HepG2 (cell line): ENCODE measurements around the gene SRP19. TPM values are rescaled to one million over a fixed set of nuclear protein-coding genes. Genes with fewer than 3 reads are reported as not detected.

Experiments
- ATAC-seq: fragments of 200-7000 bp; cut with Tn5 transposase; 3 replicates; pipeline ENCODE4 v1.9.1; 2020; ENCODE audit warnings: mild to moderate bottlenecking, moderate library complexity
- BruUV-seq: library from RNA; stranded (reverse); fragments of 400-500 nt; replicated peaks from 2 replicates; lab custom pipeline; 2021; lab: Mats Ljungman, UMichigan
- CTCF ChIA-PET: fragments of 300-600 bp; formaldehyde crosslinking; extraction: SDS; loops from one replicate; lab custom pipeline; 2021; ENCODE audit warnings: low total read pairs, inconsistent platforms, low intra/inter-chr PET ratio; lab: Yijun Ruan, JAX
- POLR2A ChIA-PET: fragments of 350-600 bp; sonication (Branson Sonifier 250); formaldehyde crosslinking; loops from one replicate; lab custom pipeline; 2020; ENCODE audit warnings: antibody characterized with exemption, inconsistent platforms; lab: Yijun Ruan, JAX
- DNase-seq: peaks from one replicate; pipeline ENCODE4 v3.0.0-alpha.2; 2015; ENCODE audit warnings: low spot score
- FAIRE-seq: peaks from 3 replicates; lab custom pipeline; 2011; peaks lifted over from hg19 to GRCh38; lab: Jason Lieb, UNC
- H2AFZ ChIP-seq: one replicate; pipeline ENCODE4 v1.6.1; 2011; ENCODE audit warnings: low read length, inconsistent platforms
- H3K27ac ChIP-seq: fragments of 300-600 bp; 3 replicates; pipeline ENCODE4 v1.8.0; 2011; ENCODE audit warnings: mixed run types, mild to moderate bottlenecking, mixed read lengths, low read length, inconsistent platforms; ENCODE audit not compliant: insufficient read depth; ENCODE audit errors: extremely low read length
- H3K27me3 ChIP-seq, 2 experiments: fragments of 200-600 bp in 1 of 2; 2 replicates in 1 of 2; 3 replicates in 1 of 2; pipeline versions ENCODE4 v1.6.0 to v1.8.0; 2011; ENCODE audit warnings: low read length in 2 of 2, mild to moderate bottlenecking in 2 of 2, moderate library complexity in 2 of 2, inconsistent platforms in 1 of 2; ENCODE audit not compliant: insufficient read depth in 2 of 2, control insufficient read depth in 1 of 2
- H3K36me3 ChIP-seq, 2 experiments: fragments of 200-600 bp in 1 of 2; replicated peaks in 1 of 2; 2 replicates in 1 of 2; 3 replicates in 1 of 2; pipeline versions ENCODE4 v1.5.1 to v1.8.0; 2011; ENCODE audit warnings: low read length in 2 of 2, inconsistent platforms in 1 of 2; ENCODE audit not compliant: insufficient read depth in 2 of 2, control insufficient read depth in 1 of 2
- H3K4me1 ChIP-seq: 2 replicates; pipeline ENCODE4 v1.5.1; 2012; ENCODE audit warnings: low read length, inconsistent platforms; ENCODE audit not compliant: insufficient read depth
- H3K4me2 ChIP-seq: 2 replicates; pipeline ENCODE4 v1.6.0; 2011; ENCODE audit warnings: low read depth, low read length, inconsistent platforms
- H3K4me3 ChIP-seq, 3 experiments: fragments of 200-600 bp in 1 of 3; sonication (generic), shearing (Covaris generic) in 1 of 3; replicated peaks in 1 of 3; 2 replicates each; pipeline ENCODE4 v1.5.1; 2011 to 2016; ENCODE audit warnings: low read length in 3 of 3, inconsistent platforms in 2 of 3, low read depth in 2 of 3, mild to moderate bottlenecking in 2 of 3, control low read depth in 1 of 3, mixed read lengths in 1 of 3; ENCODE audit not compliant: insufficient read depth in 1 of 3
- H3K79me2 ChIP-seq: one replicate; pipeline ENCODE4 v1.6.1; 2011; ENCODE audit warnings: low read length, inconsistent platforms; ENCODE audit not compliant: insufficient read depth
- H3K9ac ChIP-seq: 2 replicates; pipeline ENCODE4 v1.6.0; 2011; ENCODE audit warnings: mild to moderate bottlenecking, low read depth, low read length, inconsistent platforms; ENCODE audit not compliant: insufficient read depth
- H3K9me3 ChIP-seq: 2 replicates; pipeline ENCODE4 v1.5.1; 2012; ENCODE audit warnings: mild to moderate bottlenecking, low read length
- H4K20me1 ChIP-seq: 2 replicates; pipeline ENCODE4 v1.6.0; 2011; ENCODE audit warnings: inconsistent platforms, mild to moderate bottlenecking, low read length, moderate library complexity; ENCODE audit not compliant: insufficient read depth
- BORCS8-MEF2B ChIP-seq: sonication (generic); formaldehyde crosslinking; IDR thresholded peaks from 2 replicates; pipeline ENCODE4 v1.8.0; 2022; ENCODE audit warnings: mild to moderate bottlenecking, missing genetic modification reagents
- CHD2 ChIP-seq: IDR thresholded peaks from 2 replicates; pipeline ENCODE4 v1.6.1; 2011; ENCODE audit warnings: low read depth, low read length, improper control_type of control experiment
- KLF12 ChIP-seq: sonication (generic); formaldehyde crosslinking; IDR thresholded peaks from 2 replicates; pipeline ENCODE4 v1.4.0; 2020; ENCODE audit warnings: missing genetic modification reagents, borderline replicate concordance
- NCOA2 ChIP-seq: sonication (generic); formaldehyde crosslinking; IDR thresholded peaks from 2 replicates; pipeline ENCODE4 v1.8.0; 2022; ENCODE audit warnings: inconsistent platforms
- POLR2AphosphoS2 ChIP-seq: IDR thresholded peaks from 2 replicates; pipeline ENCODE4 v1.6.1; 2011; ENCODE audit warnings: low read depth, low read length, improper control_type of control experiment
- PRDM10 ChIP-seq: sonication (generic); formaldehyde crosslinking; IDR thresholded peaks from 2 replicates; pipeline ENCODE4 v1.4.0; 2020; ENCODE audit warnings: low read depth, missing genetic modification reagents
- RFX1 ChIP-seq: fragments of 450-650 bp; IDR thresholded peaks from 2 replicates; pipeline ENCODE4 v1.6.1; 2017
- SMYD3 ChIP-seq: sonication (generic); formaldehyde crosslinking; IDR thresholded peaks from 2 replicates; pipeline ENCODE4 v1.8.1; 2023; ENCODE audit warnings: mild to moderate bottlenecking, missing genetic modification reagents
- ZFP36 ChIP-seq: fragments of 150-350 bp; IDR thresholded peaks from 2 replicates; pipeline ENCODE4 v1.6.1; 2018; ENCODE audit warnings: borderline replicate concordance, low read length, low read depth; ENCODE audit not compliant: partially characterized antibody
- ZNF12 ChIP-seq: sonication (generic); formaldehyde crosslinking; IDR thresholded peaks from 2 replicates; pipeline ENCODE4 v1.5.0; 2020; ENCODE audit warnings: missing genetic modification reagents
- ZNF367 ChIP-seq: sonication (generic); formaldehyde crosslinking; IDR thresholded peaks from 2 replicates; pipeline ENCODE4 v1.4.0; 2020; ENCODE audit warnings: missing genetic modification reagents, borderline replicate concordance
- ZNF446 ChIP-seq: sonication (generic); formaldehyde crosslinking; IDR thresholded peaks from 2 replicates; pipeline ENCODE4 v1.5.0; 2020; ENCODE audit warnings: mild to moderate bottlenecking, missing genetic modification reagents
- WGBS: methylation state at CpG from one replicate; pipeline ENCODE4 v1.1.6; 2017; ENCODE audit warnings: low lambda C conversion rate; 5-methylcytosine and 5-hydroxymethylcytosine counted together
- in situ Hi-C: cut with HindIII; loops from 2 replicates; pipeline ENCODE4 v1.10.0; 2017; ENCODE audit warnings: low pct_unique_long_range_greater_than_20kb; ENCODE audit not compliant: extremely low pct_ligation_motif_present
- intact Hi-C: fragments of 100-400 bp; cut with micrococcal nuclease; formaldehyde crosslinking; loops from one replicate; pipeline ENCODE4 v1.10.0; 2022; ENCODE audit not compliant: unreplicated experiment
- polyA plus RNA-seq, 8 experiments: library from polyadenylated mRNA; depleted of rRNA in 3 of 8; stranded (reverse) in 7 of 8; unstranded in 1 of 8; fragments of >200 nt; fragmentation: Illumina TruSeq in 4 of 8; extraction: Trizol in 4 of 8; gene quantifications; 2 replicates each; pipeline versions ENCODE4 v1.2.1 to v1.2.3, GENCODE V29; 2011 to 2016; ENCODE audit warnings: low read depth in 4 of 8, missing spikeins in 1 of 8, mixed read lengths in 1 of 8; ENCODE audit not compliant: insufficient read depth in 1 of 8
- total RNA-seq, 5 experiments: library from RNA; depleted of rRNA; stranded (reverse); fragments of >200 nt; fragmentation: Illumina TruSeq; extraction: Trizol; gene quantifications; 2 replicates each; pipeline ENCODE4 v1.2.3, GENCODE V29; 2016; ENCODE audit warnings: low read depth in 1 of 5
- TF ChIP-seq, protein P1 (sequence below): IDR thresholded peaks from 2 replicates; pipeline ENCODE4 v1.6.1; 2016; ENCODE audit warnings: missing biosample characterization, missing genetic modification reagents, low read depth
- TF ChIP-seq, protein P2 (sequence below): IDR thresholded peaks from 2 replicates; pipeline ENCODE4 v1.6.1; 2016; ENCODE audit warnings: low read depth, borderline replicate concordance
- TF ChIP-seq, protein P3 (sequence below): sonication (generic); formaldehyde crosslinking; conservative IDR thresholded peaks from 2 replicates; pipeline ENCODE4 v1.8.1; 2023; ENCODE audit warnings: missing genetic modification reagents
- TF ChIP-seq, protein P4 (sequence below): sonication (generic); formaldehyde crosslinking; IDR thresholded peaks from 2 replicates; pipeline ENCODE4 v1.5.1; 2020; ENCODE audit warnings: missing genetic modification reagents, mild to moderate bottlenecking, borderline replicate concordance

Gene SRP19
- total and polyA plus RNA-seq, 2 of the 13 experiments (the other 11 are each of a cell fraction or from before 2014, with no cell fraction given), result 46.9 to 143 TPM

DNA sequence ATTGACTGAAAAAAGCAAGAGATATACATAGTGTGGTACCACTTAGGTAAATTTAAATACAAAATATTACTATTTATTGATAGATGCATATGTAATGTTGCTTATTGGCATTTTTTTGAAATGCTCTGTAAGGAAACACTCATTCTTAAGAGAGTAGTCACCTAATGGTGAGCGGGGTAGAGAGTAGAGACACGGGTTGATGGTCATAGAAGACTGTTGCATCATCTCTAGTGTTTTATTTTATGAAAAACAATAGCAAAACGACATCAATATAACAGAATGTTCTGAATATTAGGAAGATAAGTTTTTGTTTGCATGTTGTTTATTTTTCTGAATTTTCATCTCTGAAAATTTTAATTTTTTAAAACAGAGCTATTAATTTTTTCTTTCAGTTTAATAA, 4.0 kb downstream of the SRP19 start:
- H2AFZ ChIP-seq, result no peak overlapping the region
- H4K20me1 ChIP-seq, result no peaks in the 10 kb centered on the region
- no TSS peak for BruUV-seq
- no peak overlapping the region for H3K27ac ChIP-seq
- in situ Hi-C loops (no loop called here), intact Hi-C loops (no loop called here)
- peaks cover 8 to 40% of the 10 kb centered on the region in 2 experiments; a peak in 4 of 5 replicates for H3K36me3 ChIP-seq
- H3K9me3 ChIP-seq, result no peaks in the 10 kb centered on the region
- ChIA-PET CTCF (no interaction called here), POLR2A (no interaction called here)
- H3K9ac ChIP-seq, result no peak overlapping the region
- peaks cover 32% of the 10 kb centered on the region for H3K79me2 ChIP-seq
- WGBS, result 96% methylated on average over 3 of the region's 3 CpGs
- H3K27me3 ChIP-seq, result no peaks in the 10 kb centered on the region; a peak in 1 of 5 replicates
- DNase-seq (no peak), ATAC-seq (no peak), FAIRE-seq (no peak)
- peaks cover 41% of the 10 kb centered on the region for H3K4me1 ChIP-seq
- H3K4me2 ChIP-seq, result no peak overlapping the region
- no peak overlapping the region for H3K4me3 ChIP-seq
- TF ChIP-seq POLR2AphosphoS2, result no peak
- TF ChIP-seq, protein P1, sequence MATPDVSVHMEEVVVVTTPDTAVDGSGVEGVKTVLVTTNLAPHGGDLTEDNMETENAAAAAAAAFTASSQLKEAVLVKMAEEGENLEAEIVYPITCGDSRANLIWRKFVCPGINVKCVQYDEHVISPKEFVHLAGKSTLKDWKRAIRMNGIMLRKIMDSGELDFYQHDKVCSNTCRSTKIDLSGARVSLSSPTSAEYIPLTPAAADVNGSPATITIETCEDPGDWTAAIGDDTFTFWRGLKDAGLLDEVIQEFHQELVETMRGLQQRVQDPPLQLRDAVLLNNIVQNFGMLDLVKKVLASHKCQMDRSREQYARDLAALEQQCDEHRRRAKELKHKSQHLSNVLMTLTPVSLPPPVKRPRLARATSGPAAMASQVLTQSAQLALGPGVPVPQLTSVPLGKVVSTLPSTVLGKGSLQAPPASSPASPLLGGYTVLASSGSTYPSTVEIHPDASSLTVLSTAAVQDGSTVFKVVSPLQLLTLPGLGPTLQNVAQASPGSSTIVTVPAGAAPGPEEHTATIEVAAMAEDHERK (CRISPR knock-in tag), result no peak
- TF ChIP-seq, protein P2, sequence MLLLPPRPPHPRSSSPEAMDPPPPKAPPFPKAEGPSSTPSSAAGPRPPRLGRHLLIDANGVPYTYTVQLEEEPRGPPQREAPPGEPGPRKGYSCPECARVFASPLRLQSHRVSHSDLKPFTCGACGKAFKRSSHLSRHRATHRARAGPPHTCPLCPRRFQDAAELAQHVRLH (CRISPR knock-in tag), result no peak
- TF ChIP-seq, protein P3, sequence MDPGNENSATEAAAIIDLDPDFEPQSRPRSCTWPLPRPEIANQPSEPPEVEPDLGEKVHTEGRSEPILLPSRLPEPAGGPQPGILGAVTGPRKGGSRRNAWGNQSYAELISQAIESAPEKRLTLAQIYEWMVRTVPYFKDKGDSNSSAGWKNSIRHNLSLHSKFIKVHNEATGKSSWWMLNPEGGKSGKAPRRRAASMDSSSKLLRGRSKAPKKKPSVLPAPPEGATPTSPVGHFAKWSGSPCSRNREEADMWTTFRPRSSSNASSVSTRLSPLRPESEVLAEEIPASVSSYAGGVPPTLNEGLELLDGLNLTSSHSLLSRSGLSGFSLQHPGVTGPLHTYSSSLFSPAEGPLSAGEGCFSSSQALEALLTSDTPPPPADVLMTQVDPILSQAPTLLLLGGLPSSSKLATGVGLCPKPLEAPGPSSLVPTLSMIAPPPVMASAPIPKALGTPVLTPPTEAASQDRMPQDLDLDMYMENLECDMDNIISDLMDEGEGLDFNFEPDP (CRISPR knock-in tag), result no peak
- TF ChIP-seq BORCS8-MEF2B (CRISPR knock-in tag), result no peak
- no peak for TF ChIP-seq ZNF367
- TF ChIP-seq ZFP36, result no peak
- TF ChIP-seq PRDM10, result no peak
- TF ChIP-seq KLF12 (CRISPR knock-in tag), result no peak
- TF ChIP-seq RFX1, result no peak
- TF ChIP-seq CHD2, result no peak
- TF ChIP-seq NCOA2 (CRISPR knock-in tag), result no peak
- TF ChIP-seq, protein P4, sequence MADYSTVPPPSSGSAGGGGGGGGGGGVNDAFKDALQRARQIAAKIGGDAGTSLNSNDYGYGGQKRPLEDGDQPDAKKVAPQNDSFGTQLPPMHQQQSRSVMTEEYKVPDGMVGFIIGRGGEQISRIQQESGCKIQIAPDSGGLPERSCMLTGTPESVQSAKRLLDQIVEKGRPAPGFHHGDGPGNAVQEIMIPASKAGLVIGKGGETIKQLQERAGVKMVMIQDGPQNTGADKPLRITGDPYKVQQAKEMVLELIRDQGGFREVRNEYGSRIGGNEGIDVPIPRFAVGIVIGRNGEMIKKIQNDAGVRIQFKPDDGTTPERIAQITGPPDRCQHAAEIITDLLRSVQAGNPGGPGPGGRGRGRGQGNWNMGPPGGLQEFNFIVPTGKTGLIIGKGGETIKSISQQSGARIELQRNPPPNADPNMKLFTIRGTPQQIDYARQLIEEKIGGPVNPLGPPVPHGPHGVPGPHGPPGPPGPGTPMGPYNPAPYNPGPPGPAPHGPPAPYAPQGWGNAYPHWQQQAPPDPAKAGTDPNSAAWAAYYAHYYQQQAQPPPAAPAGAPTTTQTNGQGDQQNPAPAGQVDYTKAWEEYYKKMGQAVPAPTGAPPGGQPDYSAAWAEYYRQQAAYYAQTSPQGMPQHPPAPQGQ (CRISPR knock-in tag), result no peak
- no peak for TF ChIP-seq ZNF446 (CRISPR knock-in tag)
- no peak for TF ChIP-seq ZNF12 (CRISPR knock-in tag)
- TF ChIP-seq SMYD3, result no peak
